SH-SY5Y (cell line): ENCODE results near the gene CDH15.

ENCODE experiments used
- GATA2 ChIP-seq: IDR thresholded peaks from 2 replicates; pipeline ENCODE4 v1.6.1; 2011; ENCODE audit warnings: mild to moderate bottlenecking, low read depth, low read length
- GATA3 ChIP-seq: IDR thresholded peaks from 2 replicates; pipeline ENCODE4 v1.6.1; 2011; ENCODE audit warnings: low read depth, mild to moderate bottlenecking, low read length, moderate library complexity

The CDH15 gene

DNA sequence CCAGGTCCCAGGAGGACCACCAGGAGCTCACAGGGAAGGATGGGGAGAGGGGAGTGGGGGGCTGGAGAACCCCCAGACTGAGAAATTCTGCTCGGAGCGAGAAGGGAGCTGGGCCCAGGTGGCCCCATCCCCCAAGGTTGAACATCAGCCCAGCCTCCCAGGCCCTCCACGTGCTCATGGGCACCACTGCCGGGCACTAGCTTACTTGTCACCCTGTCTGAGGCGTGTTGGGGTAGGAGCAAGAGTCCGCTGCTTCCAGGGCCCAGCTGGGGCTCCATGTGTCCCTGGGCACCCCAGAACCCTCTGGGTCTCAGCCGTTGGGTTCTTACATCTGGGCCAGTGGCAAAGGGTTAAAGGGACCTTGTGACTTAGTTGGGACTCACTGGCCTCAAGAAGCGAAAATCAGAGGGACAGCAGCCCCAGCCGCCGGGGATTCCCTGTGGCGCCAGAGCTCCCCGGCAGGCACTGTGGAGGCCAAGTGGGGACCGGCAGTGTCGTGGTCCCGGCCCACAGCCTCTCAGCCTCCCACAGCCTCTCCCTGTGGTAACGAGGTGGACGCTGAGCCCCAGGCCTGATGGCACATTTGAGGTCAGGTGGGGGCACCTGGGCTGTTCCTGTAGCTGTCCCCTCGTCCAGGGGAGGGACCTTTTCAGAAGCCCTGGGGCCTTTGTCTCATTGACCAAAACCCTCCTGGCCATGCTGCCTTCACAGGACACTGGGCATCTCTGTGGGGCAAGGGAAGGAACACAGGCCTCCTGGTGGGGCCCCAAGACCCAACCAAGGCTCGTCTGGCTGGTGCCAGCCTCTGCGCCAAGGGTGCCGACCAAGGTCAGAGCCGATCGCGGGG, 33.7 kb upstream of the CDH15 start:
- TF ChIP-seq GATA2 (no peak), GATA3 (no peak)

DNA sequence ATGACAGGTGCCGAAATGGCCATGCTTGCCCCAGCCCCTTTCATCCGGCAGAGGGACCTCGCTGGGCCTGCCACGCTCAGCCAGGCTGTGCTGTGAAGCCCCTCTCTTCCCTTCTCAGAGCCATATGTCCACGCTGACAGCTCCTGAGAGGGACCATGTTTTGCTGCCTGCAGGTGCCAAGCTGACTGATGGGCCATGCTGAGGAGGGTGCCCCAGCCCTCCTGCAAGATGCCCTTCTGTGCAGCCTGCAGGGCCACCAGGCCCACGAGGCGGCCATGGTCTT, 33.1 kb upstream of the CDH15 start:
- TF ChIP-seq GATA3, result no peak
- TF ChIP-seq GATA2, result no peak

- TF ChIP-seq GATA3 (no peak), GATA2 (no peak)
Observed at GRCh38 chr16:89138843-89139520, 32.6 kb upstream of the CDH15 start.

DNA sequence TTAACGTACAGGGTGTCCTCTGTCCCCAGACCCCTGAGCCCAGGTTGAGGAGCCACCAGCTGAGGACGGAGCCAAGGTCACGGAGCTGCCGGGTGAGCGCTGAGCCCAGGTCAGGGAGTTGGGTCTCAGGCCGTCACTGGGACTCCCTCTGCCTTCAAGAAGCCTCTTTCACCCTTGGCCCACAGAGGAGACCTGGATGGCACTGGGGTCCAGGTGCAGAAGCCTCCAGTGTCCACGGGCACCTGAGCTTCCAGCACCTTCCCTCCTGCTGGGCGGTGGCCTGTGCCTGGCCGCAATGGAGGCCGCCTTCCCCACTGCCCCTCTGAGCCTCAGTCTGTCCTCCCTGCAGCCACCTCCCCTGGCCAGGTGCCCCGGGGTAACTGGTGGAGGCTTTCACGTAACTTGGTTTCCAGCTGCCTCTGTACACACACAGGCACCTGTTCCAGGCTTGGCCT, 31.6 kb upstream of the CDH15 start:
- TF ChIP-seq GATA3, result no peak

DNA sequence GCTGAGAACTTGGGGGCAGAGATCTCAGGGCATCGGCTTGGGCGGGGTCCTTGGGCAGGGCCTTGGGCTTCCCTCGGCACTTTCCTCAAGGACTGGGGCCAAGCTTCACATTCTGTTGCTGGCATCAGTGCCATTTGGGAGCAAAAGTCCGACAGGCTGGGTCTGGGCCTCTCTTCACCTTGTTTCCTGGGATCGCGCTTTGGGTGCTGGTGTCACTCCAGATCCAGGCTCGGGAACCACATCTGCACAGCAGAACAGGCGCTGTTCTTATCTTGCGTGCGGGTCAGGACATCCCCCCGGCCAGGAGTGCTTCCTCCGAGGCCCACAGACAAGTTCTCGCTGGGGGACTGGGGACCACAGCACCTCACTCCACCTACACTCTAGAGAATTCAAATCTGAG, 31.1 kb upstream of the CDH15 start:
- TF ChIP-seq GATA2 (no peak), GATA3 (no peak)

DNA sequence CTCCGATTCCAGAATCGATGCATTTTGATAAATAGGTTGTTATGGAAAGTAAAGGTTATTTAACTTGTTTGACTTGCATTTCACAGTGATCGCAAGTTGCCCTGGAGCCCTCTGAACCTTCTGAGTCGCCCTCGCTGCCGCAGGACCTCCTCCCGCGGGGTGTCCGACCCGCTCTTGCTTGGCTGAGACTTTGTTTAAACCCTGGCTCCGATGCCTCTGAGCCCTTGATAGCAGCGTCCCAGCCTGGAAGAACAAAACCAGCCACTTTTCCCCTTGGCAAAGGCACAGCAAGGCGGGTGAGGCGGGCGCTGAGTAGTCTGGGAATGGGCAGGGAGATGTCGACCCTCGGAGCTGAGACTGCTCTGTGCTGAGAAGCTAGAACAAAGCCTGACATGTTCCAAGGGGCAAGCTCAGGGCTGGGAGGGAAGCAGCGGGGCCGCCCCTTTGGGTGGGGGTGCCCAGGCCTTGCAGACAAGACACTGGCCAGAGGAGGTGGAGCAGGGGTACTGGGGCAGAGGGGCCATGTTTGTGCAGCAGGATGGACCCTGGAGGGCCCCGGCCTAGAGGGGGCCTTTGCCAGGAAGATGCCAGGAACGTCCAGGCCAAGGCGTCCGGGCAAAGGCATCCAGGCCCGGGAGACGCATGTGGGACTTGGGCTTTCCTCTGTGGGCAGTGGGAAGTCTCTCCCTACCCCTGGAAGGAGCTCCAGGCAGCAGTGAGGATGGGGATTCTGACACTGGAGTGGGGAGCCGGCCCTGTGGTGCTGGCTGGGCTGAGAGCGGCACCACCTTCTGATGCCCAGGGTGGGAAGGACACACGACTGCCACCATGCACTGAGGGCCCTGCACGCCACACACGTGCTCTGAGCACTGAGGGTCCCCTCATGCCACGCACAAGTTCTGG, 30.3 kb upstream of the CDH15 start:
- TF ChIP-seq GATA3, result no peak
- no peak for TF ChIP-seq GATA2

GRCh38 chr16:89141884-89142267, 29.7 kb upstream of the CDH15 start:
- TF ChIP-seq GATA2, result no peak

DNA sequence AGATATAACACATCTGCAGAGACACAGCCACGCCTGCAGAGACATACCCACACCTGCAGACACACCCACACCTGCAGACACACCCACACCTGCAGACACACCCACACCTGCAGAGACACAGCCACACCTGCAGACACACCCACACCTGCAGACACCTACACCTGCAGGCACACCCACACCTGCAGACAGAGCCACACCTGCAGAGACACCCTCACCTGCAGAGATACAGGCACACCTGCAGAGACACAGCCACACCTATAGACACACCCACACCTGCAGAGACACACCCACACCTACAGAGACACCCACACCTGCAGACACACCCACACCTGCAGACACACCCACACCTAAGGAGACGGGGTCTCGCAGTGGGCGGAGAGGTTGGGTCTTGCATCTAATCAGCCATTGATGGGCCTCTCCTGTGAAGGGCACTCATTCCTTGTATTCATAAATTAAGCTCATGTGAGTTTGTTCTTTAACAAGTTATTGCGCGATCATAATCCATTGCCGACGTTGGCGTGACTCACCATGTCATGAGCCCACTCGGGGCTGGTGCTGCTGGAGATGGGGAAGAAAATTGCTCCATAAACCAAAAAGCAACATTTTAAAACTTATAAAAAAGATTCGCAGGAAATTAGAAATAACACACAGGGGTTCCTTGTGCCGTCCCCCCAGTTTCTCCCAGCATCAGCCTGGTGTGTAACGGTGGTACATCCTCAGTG, 28.9 kb upstream of the CDH15 start:
- no peak for TF ChIP-seq GATA2
- TF ChIP-seq GATA3, result no peak

DNA sequence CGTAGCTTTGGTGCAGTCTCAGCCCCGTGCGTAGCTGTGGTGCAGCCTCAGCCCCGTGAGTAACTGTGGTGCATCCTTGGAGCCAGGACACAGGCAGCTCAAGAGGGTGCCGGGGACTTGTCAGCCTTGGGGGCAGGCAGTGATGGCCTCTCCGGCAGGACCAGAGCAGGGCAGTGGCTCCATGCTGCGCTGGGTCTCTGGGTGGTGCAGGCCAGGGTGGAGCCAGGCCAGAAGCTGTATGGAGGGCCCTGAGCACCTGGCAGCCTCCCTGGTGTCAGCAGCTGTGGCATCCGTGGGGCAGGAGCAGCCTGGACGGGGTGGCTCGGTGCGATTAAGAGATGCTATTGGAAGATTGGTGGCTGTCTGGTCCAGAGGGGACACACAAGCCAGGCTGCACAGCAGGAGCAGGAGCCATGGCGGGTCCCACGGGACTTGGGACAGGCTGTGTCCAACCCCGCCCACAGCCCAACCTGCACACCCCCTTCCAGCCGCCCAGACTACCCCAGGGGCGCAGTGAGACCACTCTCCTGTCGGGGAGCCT, 28.3 kb upstream of the CDH15 start:
- no peak for TF ChIP-seq GATA2
- no peak for TF ChIP-seq GATA3

- TF ChIP-seq GATA3, result no peak
- TF ChIP-seq GATA2, result no peak
Observed at GRCh38 chr16:89143911-89144675, 27.5 kb upstream of the CDH15 start.

GRCh38 chr16:89144681-89145080, 26.9 kb upstream of the CDH15 start:
- TF ChIP-seq GATA3 (no peak), GATA2 (no peak)

GRCh38 chr16:89145406-89146161, 26.0 kb upstream of the CDH15 start:
- no peak for TF ChIP-seq GATA3
- TF ChIP-seq GATA2, result no peak
